Measurements from ENCODE around the gene IGF2.

DNA sequence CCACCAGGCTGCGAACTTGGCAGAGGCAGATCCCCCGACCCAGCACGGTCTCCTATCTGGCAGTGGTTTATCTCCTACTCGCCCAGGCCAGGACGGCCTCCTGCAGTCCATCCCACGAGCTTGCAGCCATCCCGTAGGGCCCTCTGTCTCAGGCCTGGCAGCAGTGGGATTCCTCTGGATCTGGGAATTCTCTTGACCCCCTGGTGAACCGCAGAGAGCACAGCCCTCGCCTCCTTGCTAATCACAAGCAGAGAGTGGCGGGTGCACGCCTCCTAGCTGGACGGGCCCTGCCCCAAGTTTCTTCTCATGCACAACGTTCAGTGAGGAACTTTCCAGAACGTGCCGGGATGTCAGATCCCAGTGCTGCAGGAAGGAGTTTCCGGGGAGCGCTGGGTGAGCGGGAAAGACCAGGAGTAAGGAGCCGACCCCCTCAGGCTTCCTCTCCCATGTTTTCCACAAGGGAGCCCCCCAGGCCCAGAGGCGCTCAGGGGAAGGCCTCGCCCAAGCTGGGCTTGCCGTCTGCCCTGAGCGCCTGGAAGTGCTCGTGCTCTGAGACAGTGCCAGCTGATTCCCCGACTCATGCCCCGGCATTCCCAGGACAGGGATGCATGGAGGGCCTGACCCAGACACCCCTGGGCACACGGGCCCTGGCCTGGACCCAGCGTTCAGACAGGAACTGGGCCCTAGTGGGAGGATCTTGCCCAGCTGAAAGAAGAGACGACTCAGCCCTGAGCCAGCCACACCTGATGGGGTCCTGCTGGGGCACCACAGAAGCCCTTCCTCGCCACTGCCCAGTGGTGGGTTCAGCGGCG lies 24.6 kb downstream of the IGF2 start:
- TF ChIP-seq POLR2AphosphoS5 (IDR thresholded peaks at IDR 0.05; ENCODE audit: borderline replicate concordance, low read depth, low read length) (no peak), EZH2 (IDR thresholded peaks at IDR 0.05) (no peak)

All from SK-N-MC (cell line).